Stimulated activated CD4-positive, alpha-beta T cell treated with anti-CD3 and anti-CD28 coated beads, Interleukin-2, amount 100 ng/mL, for 48 hours (primary cell): Measurements from ENCODE around the gene ALPP.

ENCODE experiments used
- DNase-seq, 2 donors: peaks; one replicate each; pipeline ENCODE4 v3.0.0-alpha.2; 2020

ALPP gene

GRCh38 chr2:232431705-232432590 lies 53.4 kb downstream of the ALPP start:
- DNase-seq, result no peak
